ENCODE results near the gene DIPK2A. TPM values are rescaled to one million over a fixed set of nuclear protein-coding genes. Genes with fewer than 3 reads are reported as not detected.

Gene DIPK2A, protein sequence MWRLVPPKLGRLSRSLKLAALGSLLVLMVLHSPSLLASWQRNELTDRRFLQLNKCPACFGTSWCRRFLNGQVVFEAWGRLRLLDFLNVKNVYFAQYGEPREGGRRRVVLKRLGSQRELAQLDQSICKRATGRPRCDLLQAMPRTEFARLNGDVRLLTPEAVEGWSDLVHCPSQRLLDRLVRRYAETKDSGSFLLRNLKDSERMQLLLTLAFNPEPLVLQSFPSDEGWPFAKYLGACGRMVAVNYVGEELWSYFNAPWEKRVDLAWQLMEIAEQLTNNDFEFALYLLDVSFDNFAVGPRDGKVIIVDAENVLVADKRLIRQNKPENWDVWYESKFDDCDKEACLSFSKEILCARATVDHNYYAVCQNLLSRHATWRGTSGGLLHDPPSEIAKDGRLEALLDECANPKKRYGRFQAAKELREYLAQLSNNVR
- total RNA-seq, result 49.2 to 55.1 TPM (median 52.0 TPM) in 3 replicates

DNA sequence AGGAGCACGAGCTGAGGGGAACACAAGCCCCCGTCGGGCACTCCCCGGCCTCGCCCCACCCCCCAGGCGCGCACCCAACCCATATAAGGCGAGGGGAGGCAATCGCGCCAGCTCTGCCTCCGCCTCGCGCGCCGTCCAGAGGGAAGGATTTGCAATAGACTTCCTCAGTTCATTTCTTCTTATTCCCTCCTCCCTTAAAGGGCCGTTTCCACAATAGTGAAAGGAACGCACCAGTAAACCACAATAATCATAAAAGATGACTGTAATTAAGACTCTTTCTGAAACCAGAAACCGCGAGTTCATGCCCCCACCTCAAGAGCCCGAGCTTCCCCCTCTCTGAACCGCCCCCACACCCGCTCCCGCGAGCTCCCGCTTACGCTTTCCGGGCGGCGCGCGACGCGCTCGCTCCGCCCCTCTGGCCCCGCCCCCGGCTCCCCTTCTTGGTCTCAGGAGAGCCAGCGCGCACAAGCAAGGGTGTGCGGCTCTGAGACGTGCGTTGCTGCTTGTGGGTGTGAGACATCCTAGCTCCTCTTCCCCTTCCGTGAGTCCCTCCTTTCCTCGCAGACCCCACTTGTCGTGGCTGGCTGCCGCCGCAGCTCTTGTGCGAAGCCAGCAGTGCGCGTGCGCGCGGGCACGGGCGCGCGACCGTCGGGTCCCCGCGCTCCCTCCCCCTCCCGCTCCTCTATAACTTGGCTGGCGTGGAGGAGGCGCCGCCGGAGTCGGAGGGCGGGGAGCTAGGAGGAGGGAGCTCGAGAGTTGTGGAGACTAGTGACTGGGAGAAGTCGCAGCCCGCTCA lies at the start of gene DIPK2A:
Gene DIPK2A, plus strand, starts transcription at position 465 of the 796 bp plus-strand sequence. CDS start 510 bp downstream, outside the sequence.
- H3K27me3 Mint-ChIP-seq (ENCODE audit: low read depth), result no peaks in the 10 kb centered on the region
- no peak for TF ChIP-seq CTCF (IDR thresholded peaks at IDR 0.05; ENCODE audit: unreplicated experiment)
- no peaks in the 10 kb centered on the region for H3K36me3 Mint-ChIP-seq
- DNase-seq (ENCODE audit: low spot score in 2 of 2, unreplicated experiment in 2 of 2), result peak; percentile 90 to 95
- H3K9me3 Mint-ChIP-seq, result no peaks in the 10 kb centered on the region
- peaks cover 28% of the 10 kb centered on the region for H3K4me1 Mint-ChIP-seq
- peak within 1 kb of the TSS; percentile 94 for H3K4me3 Mint-ChIP-seq
- peak within 1 kb of the TSS; percentile 99 for H3K27ac Mint-ChIP-seq

- no peak for TF ChIP-seq CTCF (IDR thresholded peaks at IDR 0.05; ENCODE audit: unreplicated experiment)
- no peak for DNase-seq (ENCODE audit: low spot score in 2 of 2, unreplicated experiment in 2 of 2)
- peaks cover 9% of the 10 kb centered on the region for H3K9me3 Mint-ChIP-seq
- H3K4me3 Mint-ChIP-seq, result no peak overlapping the region
- no peak overlapping the region for H3K27ac Mint-ChIP-seq
- no peaks in the 10 kb centered on the region for H3K4me1 Mint-ChIP-seq
- no peaks in the 10 kb centered on the region for H3K27me3 Mint-ChIP-seq (ENCODE audit: low read depth)
- H3K36me3 Mint-ChIP-seq, result no peaks in the 10 kb centered on the region
These were observed 46.9 kb upstream of the DIPK2A start for GRCh38 chr3:143924522-143925285.

GRCh38 chr3:143928056-143928455 lies 43.6 kb upstream of the DIPK2A start:
- no peak for DNase-seq (ENCODE audit: low spot score in 2 of 2, unreplicated experiment in 2 of 2)
- H3K9me3 Mint-ChIP-seq, result peaks cover 8% of the 10 kb centered on the region
- TF ChIP-seq CTCF (IDR thresholded peaks at IDR 0.05; ENCODE audit: unreplicated experiment), result no peak
- H3K27me3 Mint-ChIP-seq (ENCODE audit: low read depth), result no peaks in the 10 kb centered on the region
- no peak overlapping the region for H3K27ac Mint-ChIP-seq
- no peaks in the 10 kb centered on the region for H3K36me3 Mint-ChIP-seq
- H3K4me3 Mint-ChIP-seq, result no peak overlapping the region
- no peaks in the 10 kb centered on the region for H3K4me1 Mint-ChIP-seq

GRCh38 chr3:143928541-143929255 lies 42.9 kb upstream of the DIPK2A start:
- DNase-seq (ENCODE audit: low spot score in 2 of 2, unreplicated experiment in 2 of 2), result no peak
- Mint-ChIP-seq H3K27me3 (ENCODE audit: low read depth) (no peaks in the 10 kb centered on the region), H3K36me3 (no peaks in the 10 kb centered on the region), H3K27ac (peak overlapping the region; percentile 61), H3K4me3 (no peak overlapping the region), H3K9me3 (peaks cover 12% of the 10 kb centered on the region), H3K4me1 (no peaks in the 10 kb centered on the region)
- no peak for TF ChIP-seq CTCF (IDR thresholded peaks at IDR 0.05; ENCODE audit: unreplicated experiment)

DNA sequence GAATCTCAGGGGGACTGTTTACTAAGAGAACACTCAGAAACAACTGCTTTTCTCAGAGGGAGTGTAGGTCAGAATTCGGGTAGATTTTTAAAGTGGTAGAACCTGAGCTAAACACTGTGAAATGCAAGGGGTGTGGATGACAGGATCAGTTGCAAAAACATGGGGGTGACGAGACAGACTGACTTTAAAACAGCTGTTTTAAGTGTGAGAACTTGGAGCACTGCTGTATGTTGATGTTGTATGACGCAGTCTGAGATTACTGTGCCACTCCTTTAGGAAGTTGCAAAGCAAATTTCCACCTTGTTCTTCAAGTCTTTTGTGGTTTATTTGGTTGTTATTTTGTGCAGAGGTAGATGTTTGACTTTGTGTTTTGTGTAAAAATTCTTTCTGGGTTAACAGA lies 36.8 kb upstream of the DIPK2A start:
- TF ChIP-seq CTCF (IDR thresholded peaks at IDR 0.05; ENCODE audit: unreplicated experiment), result no peak
- Mint-ChIP-seq H3K27ac (no peak overlapping the region), H3K9me3 (peaks cover 23% of the 10 kb centered on the region), H3K27me3 (ENCODE audit: low read depth) (no peaks in the 10 kb centered on the region), H3K36me3 (no peaks in the 10 kb centered on the region), H3K4me1 (no peaks in the 10 kb centered on the region), H3K4me3 (no peak overlapping the region)
- no peak for DNase-seq (ENCODE audit: low spot score in 2 of 2, unreplicated experiment in 2 of 2)

Measured in mesothelial cell of epicardium (in vitro differentiated cells).